Rectal smooth muscle tissue (tissue), 1 donor: ENCODE data around the gene ARG2.
A peak's percentile ranks its signal among the peaks of the same experiment; 100 is the strongest.

Experiments used
- H3K27ac ChIP-seq: one replicate; pipeline ENCODE4 v1.7.0; 2013; ENCODE audit warnings: low read depth, low read length, inconsistent platforms
- H3K27me3 ChIP-seq: one replicate; pipeline ENCODE4 v1.7.0; 2013; ENCODE audit warnings: low read length; ENCODE audit not compliant: control insufficient read depth, insufficient read depth
- H3K36me3 ChIP-seq: one replicate; pipeline ENCODE4 v1.7.0; 2013; ENCODE audit warnings: low read length; ENCODE audit not compliant: control insufficient read depth, insufficient read depth
- H3K4me1 ChIP-seq: one replicate; pipeline ENCODE4 v1.7.0; 2013; ENCODE audit warnings: low read length; ENCODE audit not compliant: control insufficient read depth, insufficient read depth
- H3K4me3 ChIP-seq: one replicate; pipeline ENCODE4 v1.7.0; 2013; ENCODE audit warnings: low read length
- H3K9ac ChIP-seq: one replicate; pipeline ENCODE4 v1.7.0; 2013; ENCODE audit warnings: low read length

The ARG2 gene

GRCh38 chr14:67650151-67650550 is 30.4 kb downstream of the ARG2 start:
- no peak overlapping the region for H3K4me3 ChIP-seq
- no peaks in the 10 kb centered on the region for H3K27me3 ChIP-seq
- no peak overlapping the region for H3K9ac ChIP-seq
- H3K36me3 ChIP-seq, result peaks cover 21% of the 10 kb centered on the region
- H3K27ac ChIP-seq, result no peak overlapping the region
- peaks cover 7% of the 10 kb centered on the region for H3K4me1 ChIP-seq

GRCh38 chr14:67650694-67651093 is 31.0 kb downstream of the ARG2 start:
- Histone ChIP-seq H3K4me1 (peaks cover 7% of the 10 kb centered on the region), H3K27me3 (no peaks in the 10 kb centered on the region), H3K36me3 (peaks cover 21% of the 10 kb centered on the region), H3K9ac (no peak overlapping the region), H3K27ac (no peak overlapping the region), H3K4me3 (no peak overlapping the region)

- no peaks in the 10 kb centered on the region for H3K27me3 ChIP-seq
- H3K36me3 ChIP-seq, result peaks cover 31% of the 10 kb centered on the region
- no peak overlapping the region for H3K4me3 ChIP-seq
- H3K9ac ChIP-seq, result no peak overlapping the region
- H3K27ac ChIP-seq, result no peak overlapping the region
- peaks cover 7% of the 10 kb centered on the region for H3K4me1 ChIP-seq
Measured at GRCh38 chr14:67652189-67652588, 32.5 kb downstream of the ARG2 start.

GRCh38 chr14:67653651-67654280 is 34.0 kb downstream of the ARG2 start:
- peaks cover 33% of the 10 kb centered on the region for H3K36me3 ChIP-seq

GRCh38 chr14:67663633-67664032 is 43.9 kb downstream of the ARG2 start:
- Histone ChIP-seq H3K27ac (no peak overlapping the region), H3K27me3 (no peaks in the 10 kb centered on the region), H3K36me3 (no peaks in the 10 kb centered on the region), H3K4me1 (no peaks in the 10 kb centered on the region), H3K4me3 (no peak overlapping the region), H3K9ac (no peak overlapping the region)

More at GRCh38 chr14:67653651-67654280, 34.0 kb downstream of the ARG2 start:
- Histone ChIP-seq H3K4me1 (peaks cover 7% of the 10 kb centered on the region), H3K27ac (peak overlapping the region; percentile 52), H3K4me3 (no peak overlapping the region), H3K9ac (no peak overlapping the region), H3K27me3 (no peaks in the 10 kb centered on the region)

GRCh38 chr14:67665868-67666267 is 46.1 kb downstream of the ARG2 start:
- Histone ChIP-seq H3K36me3 (no peaks in the 10 kb centered on the region), H3K4me1 (no peaks in the 10 kb centered on the region), H3K27ac (no peak overlapping the region), H3K4me3 (no peak overlapping the region), H3K9ac (no peak overlapping the region), H3K27me3 (no peaks in the 10 kb centered on the region)

- no peaks in the 10 kb centered on the region for H3K36me3 ChIP-seq
- H3K27ac ChIP-seq, result no peak overlapping the region
- no peaks in the 10 kb centered on the region for H3K4me1 ChIP-seq
- H3K27me3 ChIP-seq, result no peaks in the 10 kb centered on the region
- H3K4me3 ChIP-seq, result no peak overlapping the region
- H3K9ac ChIP-seq, result no peak overlapping the region
Measured at GRCh38 chr14:67666750-67667449, 47.2 kb downstream of the ARG2 start.

GRCh38 chr14:67668559-67668958 is 48.8 kb downstream of the ARG2 start:
- H3K27me3 ChIP-seq, result no peaks in the 10 kb centered on the region
- peaks cover 6% of the 10 kb centered on the region for H3K4me1 ChIP-seq
- H3K36me3 ChIP-seq, result no peaks in the 10 kb centered on the region
- no peak overlapping the region for H3K27ac ChIP-seq
- no peak overlapping the region for H3K4me3 ChIP-seq
- H3K9ac ChIP-seq, result no peak overlapping the region

GRCh38 chr14:67673451-67673850 is 53.7 kb downstream of the ARG2 start:
- H3K27ac ChIP-seq, result no peak overlapping the region
- peak overlapping the region; percentile 96 for H3K4me3 ChIP-seq
- no peak overlapping the region for H3K9ac ChIP-seq
- no peaks in the 10 kb centered on the region for H3K27me3 ChIP-seq
- no peaks in the 10 kb centered on the region for H3K36me3 ChIP-seq
- peaks cover 6% of the 10 kb centered on the region for H3K4me1 ChIP-seq

- Histone ChIP-seq H3K27me3 (no peaks in the 10 kb centered on the region), H3K36me3 (no peaks in the 10 kb centered on the region), H3K9ac (peak overlapping the region; percentile 88), H3K4me3 (peak overlapping the region; percentile 96), H3K27ac (peak overlapping the region; percentile 99), H3K4me1 (peaks cover 6% of the 10 kb centered on the region)
Measured at GRCh38 chr14:67674139-67674479, 54.4 kb downstream of the ARG2 start.

GRCh38 chr14:67674480-67675218 is 54.9 kb downstream of the ARG2 start, which contains the start of gene VTI1B:
VTI1B (minus strand) TSS chr14:67674632; CDS start chr14:67674489, 143 bp downstream.
- no peaks in the 10 kb centered on the region for H3K36me3 ChIP-seq
- peak within 1 kb of the TSS; percentile 99 for H3K27ac ChIP-seq
- no peaks in the 10 kb centered on the region for H3K27me3 ChIP-seq
- peak within 1 kb of the TSS; percentile 88 for H3K9ac ChIP-seq
- peak within 1 kb of the TSS; percentile 96 for H3K4me3 ChIP-seq
- peaks cover 6% of the 10 kb centered on the region for H3K4me1 ChIP-seq

GRCh38 chr14:67675219-67675582 is 55.5 kb downstream of the ARG2 start:
- H3K9ac ChIP-seq, result no peak overlapping the region
- no peaks in the 10 kb centered on the region for H3K27me3 ChIP-seq
- H3K27ac ChIP-seq, result peak overlapping the region; percentile 99
- peaks cover 6% of the 10 kb centered on the region for H3K4me1 ChIP-seq
- peak overlapping the region; percentile 96 for H3K4me3 ChIP-seq
- no peaks in the 10 kb centered on the region for H3K36me3 ChIP-seq
